Ascending aorta (tissue), 2 donors: ENCODE measurements around the gene HOXB3. TPM values are rescaled to one million over a fixed set of nuclear protein-coding genes. Genes with fewer than 3 reads are reported as not detected.
A peak's percentile ranks its signal among the peaks of the same experiment; 100 is the strongest.

Experiments used
- DNase-seq, 2 donors: peaks; one replicate each; pipeline ENCODE4 v3.0.0-alpha.2; 2019; ENCODE audit warnings: low spot score in 2 of 2
- H3K27ac ChIP-seq, 2 donors: fragments of 200-600 bp; sonication (generic); one replicate each; pipeline ENCODE4 v1.5.1; 2016 to 2017; ENCODE audit warnings: mild to moderate bottlenecking in 1 of 2
- H3K27me3 ChIP-seq: fragments of 200-600 bp; sonication (generic); one replicate; pipeline ENCODE4 v1.5.1; 2017
- H3K36me3 ChIP-seq, 2 donors: fragments of 200-600 bp; sonication (generic); one replicate each; pipeline ENCODE4 v1.5.1; 2016
- H3K4me1 ChIP-seq, 2 donors: fragments of 200-600 bp; sonication (generic); one replicate each; pipeline ENCODE4 v1.5.1; 2016 to 2017; ENCODE audit warnings: mild to moderate bottlenecking in 1 of 2
- H3K4me3 ChIP-seq, 2 donors: fragments of 200-600 bp; sonication (generic); one replicate each; pipeline ENCODE4 v1.5.1; 2016 to 2017; ENCODE audit warnings: mild to moderate bottlenecking in 1 of 2
- H3K9me3 ChIP-seq, 2 donors: fragments of 200-600 bp; sonication (generic); one replicate each; pipeline ENCODE4 v1.5.1; 2016
- CTCF ChIP-seq, 3 experiments: fragments of 200-600 bp in 2 of 3; fragments of 450-650 bp in 1 of 3; sonication (generic) in 2 of 3; IDR thresholded peaks; one replicate each; pipeline ENCODE4 v1.5.1; 2016 to 2019; ENCODE audit warnings: antibody characterized with exemption in 3 of 3, mild to moderate bottlenecking in 1 of 3, moderate library complexity in 1 of 3
- intact Hi-C: fragments of 100-400 bp; cut with DNase I; formaldehyde crosslinking; loops from one replicate; pipeline ENCODE4 v1.15.1; 2023
- total RNA-seq: library from RNA; depleted of rRNA; stranded (reverse); fragments of >200 nt; gene quantifications from one replicate; pipeline ENCODE4 v1.1.0, GENCODE V29; 2016

Gene HOXB3
- total RNA-seq, 1 donor from 2014 or later = 19.3 TPM

- Histone ChIP-seq H3K9me3 (no peaks in the 10 kb centered on the region), H3K4me3 (peak overlapping the region; percentile 46 to 75), H3K4me1 (peaks cover 7 to 83% of the 10 kb centered on the region in 2 donors), H3K36me3 (no peaks in the 10 kb centered on the region), H3K27me3 (no peaks in the 10 kb centered on the region), H3K27ac (peak overlapping the region; percentile 93 to 97)
- no peak for TF ChIP-seq CTCF (IDR thresholded peaks at IDR 0.05)
- no peak for DNase-seq
- intact Hi-C loops = loop anchor here (2.0 kb wide), 1 partner anchor 17 kb away; no protein-coding TSS in a partner anchor
Observed at GRCh38 chr17:48571826-48572417, 18.1 kb downstream of the HOXB3 start.

- no peaks in the 10 kb centered on the region for H3K36me3 ChIP-seq
- DNase-seq = no peak
- TF ChIP-seq CTCF (IDR thresholded peaks at IDR 0.05) = no peak
- H3K27me3 ChIP-seq = no peaks in the 10 kb centered on the region
- H3K4me3 ChIP-seq = peak overlapping the region; percentile 46 to 75
- peaks cover 7 to 85% of the 10 kb centered on the region in 2 donors for H3K4me1 ChIP-seq
- H3K9me3 ChIP-seq = no peaks in the 10 kb centered on the region
- intact Hi-C loops = loop anchor here (2.0 kb wide), 1 partner anchor 16 kb away; no protein-coding TSS in a partner anchor
- peak overlapping the region; percentile 93 to 97 for H3K27ac ChIP-seq
Observed at GRCh38 chr17:48571024-48571818, 18.8 kb downstream of the HOXB3 start.

GRCh38 chr17:48570325-48571023 lies 19.6 kb downstream of the HOXB3 start:
- TF ChIP-seq CTCF (IDR thresholded peaks at IDR 0.05) = no peak
- no peaks in the 10 kb centered on the region for H3K9me3 ChIP-seq
- no peaks in the 10 kb centered on the region for H3K36me3 ChIP-seq
- DNase-seq = no peak
- H3K4me3 ChIP-seq = peak overlapping the region; percentile 46 to 75
- intact Hi-C loops = loop anchor here (2.0 kb wide), 1 partner anchor 16 kb away; no protein-coding TSS in a partner anchor
- H3K27ac ChIP-seq = peak overlapping the region; percentile 93 to 97
- no peaks in the 10 kb centered on the region for H3K27me3 ChIP-seq
- peaks cover 2 to 84% of the 10 kb centered on the region in 2 donors for H3K4me1 ChIP-seq

- Histone ChIP-seq H3K4me3 (peak overlapping the region; percentile 46 to 75), H3K27me3 (no peaks in the 10 kb centered on the region), H3K9me3 (no peaks in the 10 kb centered on the region), H3K36me3 (no peaks in the 10 kb centered on the region), H3K27ac (peak overlapping the region; percentile 93 to 97), H3K4me1 (peaks cover 2 to 85% of the 10 kb centered on the region in 2 donors)
- TF ChIP-seq CTCF (IDR thresholded peaks at IDR 0.05) = no peak
- DNase-seq = no peak
- intact Hi-C loops = loop anchor here (2.0 kb wide), 1 partner anchor 15 kb away; no protein-coding TSS in a partner anchor
Observed at GRCh38 chr17:48569674-48570324, 20.2 kb downstream of the HOXB3 start.

- H3K36me3 ChIP-seq = no peaks in the 10 kb centered on the region
- H3K4me1 ChIP-seq = peaks cover 2 to 80% of the 10 kb centered on the region in 2 donors
- peak overlapping the region; percentile 93 to 97 for H3K27ac ChIP-seq
- intact Hi-C loops = no loop called here
- DNase-seq = no peak
- no peaks in the 10 kb centered on the region for H3K9me3 ChIP-seq
- no peaks in the 10 kb centered on the region for H3K27me3 ChIP-seq
- H3K4me3 ChIP-seq = peak overlapping the region; percentile 35 to 75
- no peak for TF ChIP-seq CTCF (IDR thresholded peaks at IDR 0.05)
Observed at GRCh38 chr17:48569240-48569582, 20.8 kb downstream of the HOXB3 start.
